HG03097 (cell line): ENCODE data around the gene OR1K1.

ENCODE experiments used
- ATAC-seq: cut with Tn5 transposase; IDR thresholded peaks from one replicate; pipeline ENCODE4 v1.9.1; 2021; ENCODE audit not compliant: unreplicated experiment, low FRiP score

The OR1K1 gene

GRCh38 chr9:122848256-122848943 lies 48.5 kb downstream of the OR1K1 start:
- ATAC-seq = no peak
